ENCODE measurements around the gene ATP13A4. TPM values are rescaled to one million over a fixed set of nuclear protein-coding genes. Genes with fewer than 3 reads are reported as not detected.

The ATP13A4 gene
- 0.36 and 0.46 TPM in 2 replicates for total RNA-seq

DNA sequence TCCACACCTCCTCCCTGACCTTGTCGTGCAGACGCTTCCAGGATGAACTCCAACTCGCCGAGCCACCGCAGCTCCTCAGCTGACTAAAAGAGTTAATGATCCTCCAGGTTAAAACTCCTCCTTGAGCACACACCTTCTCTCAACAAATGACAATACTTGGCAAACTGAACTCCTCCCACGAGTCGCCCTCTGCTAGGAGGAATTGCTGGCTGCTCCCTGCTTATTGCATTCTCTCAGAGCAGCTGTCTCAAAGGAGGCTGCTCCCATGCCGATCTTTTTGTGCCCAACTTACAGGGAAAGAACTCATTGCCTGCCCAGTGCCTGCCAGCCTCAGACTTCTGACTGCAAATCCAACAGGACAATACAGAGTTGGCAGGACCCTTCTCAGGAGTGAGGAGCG lies at the start of gene ATP13A4:
Gene ATP13A4, minus strand, starts transcription at position 85 of the 400 bp plus-strand sequence. CDS start 96 bp downstream, outside the sequence.

DNA sequence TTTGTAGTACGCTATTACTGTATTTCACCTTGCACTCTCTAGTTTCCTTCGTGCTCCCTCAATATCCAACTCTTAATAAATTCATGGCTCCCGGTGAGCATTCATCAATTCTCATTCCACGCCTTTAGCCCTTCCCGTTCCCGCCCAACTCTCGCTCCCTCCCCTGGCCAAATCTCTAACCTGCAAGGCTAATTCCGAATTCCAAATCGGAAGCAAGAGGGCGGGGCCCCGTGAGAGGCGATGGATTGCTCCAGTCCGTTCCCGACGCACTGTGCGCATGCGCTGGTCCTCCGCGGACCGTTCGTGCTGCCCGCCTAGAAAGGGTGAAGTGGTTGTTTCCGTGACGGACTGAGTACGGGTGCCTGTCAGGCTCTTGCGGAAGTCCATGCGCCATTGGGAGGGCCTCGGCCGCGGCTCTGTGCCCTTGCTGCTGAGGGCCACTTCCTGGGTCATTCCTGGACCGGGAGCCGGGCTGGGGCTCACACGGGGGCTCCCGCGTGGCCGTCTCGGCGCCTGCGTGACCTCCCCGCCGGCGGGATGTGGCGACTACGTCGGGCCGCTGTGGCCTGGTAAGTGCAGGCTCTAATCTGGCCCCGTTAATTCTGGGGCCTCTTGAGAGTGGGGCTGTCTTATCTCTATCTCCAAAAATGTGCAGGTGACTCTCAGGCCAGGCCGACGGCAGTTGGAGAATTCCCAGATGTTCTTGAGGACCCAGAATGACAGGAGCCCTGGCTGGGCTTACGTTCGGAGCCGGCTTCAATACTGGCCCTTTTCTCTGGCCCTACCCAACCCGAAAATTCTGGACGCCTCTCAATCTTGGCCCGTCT lies 38.4 kb upstream of the ATP13A4 start, which contains the start of gene OPA1:
Gene OPA1, plus strand, starts transcription at position 368 of the 827 bp plus-strand sequence. Its CDS starts 170 bp downstream, at position 538.

DNA sequence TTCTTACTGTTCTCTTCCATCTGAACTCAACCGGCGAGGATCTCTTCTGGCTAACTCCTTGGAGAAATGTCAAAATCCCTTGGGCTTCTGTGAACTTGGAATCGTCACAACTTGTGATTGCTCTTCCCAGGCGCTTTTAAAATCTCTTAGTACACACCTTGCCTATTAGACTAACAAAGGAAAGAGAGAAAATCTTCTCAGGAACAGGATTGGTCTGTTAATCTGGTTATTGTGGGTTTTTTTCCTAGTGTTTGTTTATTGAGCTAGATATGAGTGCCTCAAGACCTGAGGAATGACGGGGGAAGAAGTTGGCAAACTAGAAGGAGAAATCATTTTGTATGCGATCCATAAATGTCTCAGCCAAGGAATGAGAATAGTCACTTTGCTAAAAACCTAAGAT lies 176.0 kb downstream of the ATP13A4 start, which contains the start of gene ATP13A5:
Gene ATP13A5, minus strand, starts transcription at position 48 of the 400 bp plus-strand sequence. Its CDS starts 28 bp downstream, at position 20.

Other genes starting within 250 kb of the ATP13A4 start
- not detected in 2 replicates for gene ATP13A5, start 176.1 kb downstream of the ATP13A4 start, total RNA-seq
- 59.9 and 68.7 TPM in 2 replicates for gene OPA1, start 38.3 kb upstream of the ATP13A4 start, total RNA-seq